A549 (cell line): ENCODE results near the gene DIPK1B.

Source experiments
- BHLHE40 ChIP-seq: IDR thresholded peaks from 2 replicates; pipeline ENCODE4 v1.6.1; 2012; ENCODE audit warnings: low read depth, low read length, inconsistent platforms
- CTCF ChIP-seq: fragments of >200 bp; sonication (Bioruptor Twin); formaldehyde crosslinking; IDR thresholded peaks from 3 replicates; pipeline ENCODE4 v1.5.1; 2016
- HOXB13 ChIP-seq: fragments of 250-450 bp; sonication (Bioruptor Pico); IDR thresholded peaks from 2 replicates; pipeline ENCODE4 v1.5.0; 2020; ENCODE audit warnings: low read depth, mild to moderate bottlenecking, moderate library complexity
- JUN ChIP-seq, 2 experiments: fragments of >200 bp; sonication (Bioruptor Twin); formaldehyde crosslinking; IDR thresholded peaks; 2 replicates in 1 of 2; 3 replicates in 1 of 2; pipeline ENCODE4 v1.6.1; 2016 to 2017
- MAX ChIP-seq: IDR thresholded peaks from 2 replicates; pipeline ENCODE4 v1.6.1; 2012
- MAZ ChIP-seq: fragments of 150-350 bp; IDR thresholded peaks from 2 replicates; pipeline ENCODE4 v1.6.1; 2014; ENCODE audit warnings: antibody characterized with exemption, low read depth, low read length, borderline replicate concordance
- PHF8 ChIP-seq: fragments of 200-600 bp; sonication (generic); IDR thresholded peaks from 2 replicates; pipeline ENCODE4 v1.6.1; 2016; ENCODE audit warnings: low read depth, mild to moderate bottlenecking, antibody characterized with exemption, moderate library complexity, borderline replicate concordance
- POLR2A ChIP-seq: IDR thresholded peaks from 2 replicates; pipeline ENCODE4 v1.6.1; 2012; ENCODE audit warnings: mild to moderate bottlenecking, low read length
- REST ChIP-seq: fragments of 200-600 bp; sonication (generic); IDR thresholded peaks from 2 replicates; pipeline ENCODE4 v1.6.1; 2016; ENCODE audit warnings: antibody characterized with exemption, mild to moderate bottlenecking, moderate library complexity

GRCh38 chr9:136751244-136751643, 38.9 kb downstream of the DIPK1B start:
- no peak for TF ChIP-seq CTCF
- no peak for TF ChIP-seq REST
- no peak for TF ChIP-seq POLR2A
- no peak for TF ChIP-seq HOXB13 (CRISPR knock-in tag)
- TF ChIP-seq MAZ = no peak
- no peak for TF ChIP-seq JUN (IDR thresholded peaks at IDR 0.05)
- no peak for TF ChIP-seq MAX
- TF ChIP-seq PHF8 = no peak
- TF ChIP-seq BHLHE40 = no peak
